IMR-90 (cell line): Measurements from ENCODE around the gene CELF5. TPM values are rescaled to one million over a fixed set of nuclear protein-coding genes. Genes with fewer than 3 reads are reported as not detected.
"Not testable (repeated sequence)": the region's sequence is repeated elsewhere in the genome, so short reads cannot be mapped to it uniquely, and the experiment has no call there.

Source experiments
- ATAC-seq: fragments of 200-7000 bp; cut with Tn5 transposase; 2 replicates; pipeline ENCODE4 v1.9.1; 2020; ENCODE audit warnings: low read depth, mild to moderate bottlenecking, moderate library complexity
- BruUV-seq: library from RNA; stranded (reverse); fragments of 400-500 nt; replicated peaks from 2 replicates; lab custom pipeline; 2021; lab: Mats Ljungman, UMichigan
- CTCF ChIA-PET: fragments of 300-600 bp; formaldehyde crosslinking; extraction: SDS; loops from one replicate; lab custom pipeline; 2021; ENCODE audit warnings: antibody characterized with exemption; lab: Yijun Ruan, JAX
- POLR2A ChIA-PET: fragments of 300-600 bp; sonication (Branson Sonifier 250); formaldehyde crosslinking; loops from one replicate; lab custom pipeline; 2022; ENCODE audit warnings: antibody characterized with exemption; ENCODE audit not compliant: unreplicated experiment; lab: Charles Lee
- DNase-seq: peaks from one replicate; pipeline ENCODE4 v3.0.0; 2013
- H2AFZ ChIP-seq: replicated peaks from 2 replicates; pipeline ENCODE3; 2013; ENCODE audit warnings: low read length, mild to moderate bottlenecking; ENCODE audit not compliant: poor library complexity
- H2AK5ac ChIP-seq: 2 replicates; pipeline ENCODE4 v1.6.1; 2013; ENCODE audit warnings: low read depth, low read length, inconsistent platforms
- H2AK9ac ChIP-seq: replicated peaks from 2 replicates; pipeline ENCODE3; 2013; ENCODE audit warnings: mild to moderate bottlenecking, low read depth, low read length, moderate library complexity; ENCODE audit not compliant: poor library complexity
- H2BK120ac ChIP-seq: 2 replicates; pipeline ENCODE4 v1.6.1; 2013; ENCODE audit warnings: low read depth, low read length, inconsistent platforms
- H2BK15ac ChIP-seq: 3 replicates; pipeline ENCODE4 v1.6.1; 2013; ENCODE audit warnings: low read depth, low read length, inconsistent platforms
- H2BK20ac ChIP-seq: 2 replicates; pipeline ENCODE4 v1.6.1; 2013; ENCODE audit warnings: low read depth, mild to moderate bottlenecking, inconsistent platforms, low read length, moderate library complexity
- H2BK5ac ChIP-seq: 2 replicates; pipeline ENCODE4 v1.6.1; 2013; ENCODE audit warnings: mild to moderate bottlenecking, low read depth, low read length, inconsistent platforms; ENCODE audit not compliant: poor library complexity, severe bottlenecking
- H3K14ac ChIP-seq: replicated peaks from 2 replicates; pipeline ENCODE4 v1.6.1; 2013; ENCODE audit warnings: low read depth, low read length, inconsistent platforms
- H3K18ac ChIP-seq: 2 replicates; pipeline ENCODE4 v1.6.1; 2013; ENCODE audit warnings: low read depth, low read length, control low read depth
- H3K23ac ChIP-seq: 2 replicates; pipeline ENCODE4 v1.6.1; 2013; ENCODE audit warnings: low read depth, low read length, inconsistent platforms
- H3K27ac ChIP-seq: 2 replicates; pipeline ENCODE4 v1.5.1; 2013; ENCODE audit warnings: mild to moderate bottlenecking, control low read depth, low read length; ENCODE audit not compliant: insufficient read depth
- H3K27me3 ChIP-seq: 2 replicates; pipeline ENCODE4 v1.6.1; 2013; ENCODE audit warnings: low read length; ENCODE audit not compliant: control insufficient read depth, insufficient read depth
- H3K36me3 ChIP-seq: 2 replicates; pipeline ENCODE4 v1.6.1; 2013; ENCODE audit warnings: low read length, mixed read lengths; ENCODE audit not compliant: control insufficient read depth, insufficient read depth
- H3K4ac ChIP-seq: 2 replicates; pipeline ENCODE4 v1.6.1; 2013; ENCODE audit warnings: low read depth, low read length, inconsistent platforms
- H3K4me1 ChIP-seq: 2 replicates; pipeline ENCODE4 v1.6.1; 2013; ENCODE audit warnings: low read length, mixed read lengths; ENCODE audit not compliant: control insufficient read depth, insufficient read depth
- H3K4me2 ChIP-seq: 2 replicates; pipeline ENCODE4 v1.6.1; 2013; ENCODE audit warnings: low read depth, mild to moderate bottlenecking, control low read depth, low read length, moderate library complexity
- H3K4me3 ChIP-seq: 2 replicates; pipeline ENCODE4 v1.5.1; 2013; ENCODE audit warnings: low read depth, mild to moderate bottlenecking, control low read depth, low read length, moderate library complexity; ENCODE audit not compliant: insufficient read depth
- H3K56ac ChIP-seq: 2 replicates; pipeline ENCODE4 v1.6.1; 2013; ENCODE audit warnings: low read length, inconsistent platforms; ENCODE audit not compliant: insufficient read depth; ENCODE audit errors: extremely low read depth
- H3K79me1 ChIP-seq, 2 experiments: 2 replicates each; pipeline ENCODE4 v1.6.1; 2013; ENCODE audit warnings: low read length in 2 of 2, inconsistent platforms in 1 of 2, low read depth in 1 of 2
- H3K9ac ChIP-seq: 2 replicates; pipeline ENCODE4 v1.6.1; 2013; ENCODE audit warnings: low read depth, low read length, control low read depth
- H3K9me1 ChIP-seq: 2 replicates; pipeline ENCODE4 v1.6.1; 2013; ENCODE audit warnings: low read length, inconsistent platforms; ENCODE audit not compliant: insufficient read depth
- H3K9me3 ChIP-seq: 2 replicates; pipeline ENCODE4 v1.6.1; 2013; ENCODE audit warnings: low read length; ENCODE audit not compliant: control insufficient read depth, insufficient read depth
- H4K20me1 ChIP-seq: 2 replicates; pipeline ENCODE4 v1.6.1; 2013; ENCODE audit warnings: low read length, inconsistent platforms; ENCODE audit not compliant: insufficient read depth
- H4K5ac ChIP-seq: 2 replicates; pipeline ENCODE4 v1.6.1; 2013; ENCODE audit warnings: mild to moderate bottlenecking, low read depth, low read length, control low read depth
- H4K8ac ChIP-seq, 2 experiments: 2 replicates each; pipeline ENCODE4 v1.6.1; 2013; ENCODE audit warnings: low read depth in 2 of 2, low read length in 2 of 2, control low read depth in 1 of 2, inconsistent platforms in 1 of 2
- H4K91ac ChIP-seq: 2 replicates; pipeline ENCODE4 v1.6.1; 2013; ENCODE audit warnings: low read depth, low read length, inconsistent platforms; ENCODE audit not compliant: insufficient read depth
- WGBS, 2 experiments: methylation state at CpG; one replicate each; pipeline versions ENCODE4 v1.1.5 to v1.1.7; 2013; ENCODE audit warnings: missing lambda C conversion rate in 2 of 2; ENCODE audit not compliant: insufficient read length in 1 of 2; ENCODE audit errors: extremely low coverage in 2 of 2; 5-methylcytosine and 5-hydroxymethylcytosine counted together
- dilution Hi-C: fragments of 300-500 bp; cut with HindIII; formaldehyde crosslinking; loops from one replicate; pipeline ENCODE4 v1.14.3; 2018; ENCODE audit warnings: low sequenced_read_pairs; ENCODE audit not compliant: unreplicated experiment
- in situ Hi-C: fragments of 300-500 bp; cut with MboI; formaldehyde crosslinking; loops from 3 replicates; pipeline ENCODE4 v1.14.3; 2019; ENCODE audit warnings: low sequenced_read_pairs, inconsistent platforms, mixed read lengths
- intact Hi-C: fragments of 100-400 bp; cut with micrococcal nuclease; formaldehyde crosslinking; loops from 2 replicates; pipeline ENCODE4 v1.10.0; 2022
- polyA plus RNA-seq, 3 experiments: library from polyadenylated mRNA; depleted of rRNA; stranded (reverse); fragments of >200 nt; gene quantifications; 2 replicates each; pipeline ENCODE4 v1.2.3, GENCODE V29; 2012; ENCODE audit warnings: low replicate concordance in 1 of 3
- total RNA-seq: library from RNA; depleted of rRNA; stranded (reverse); fragments of >200 nt; gene quantifications from 2 replicates; pipeline ENCODE4 v1.2.3, GENCODE V29; 2012

The CELF5 gene
- total and polyA plus RNA-seq, 2 of the 4 experiments (the other 2 are of a cell fraction): 0.02 TPM; not detected in 1

GRCh38 chr19:3334749-3335430 lies 110.4 kb downstream of the CELF5 start:
- WGBS, 2 experiments: no CpG with 5 or more reads among the region's 8 CpGs
- H2BK20ac ChIP-seq, H2BK5ac ChIP-seq, DNase-seq, H4K8ac ChIP-seq, H3K14ac ChIP-seq, H3K27me3 ChIP-seq, dilution Hi-C loops, H3K23ac ChIP-seq, POLR2A ChIA-PET, H3K4me2 ChIP-seq, H3K36me3 ChIP-seq, H3K9me3 ChIP-seq, H3K56ac ChIP-seq, ATAC-seq, H3K4ac ChIP-seq, intact Hi-C loops, H4K5ac ChIP-seq, H3K4me3 ChIP-seq, H3K9me1 ChIP-seq, H2AK9ac ChIP-seq, H3K18ac ChIP-seq, H4K20me1 ChIP-seq, BruUV-seq, H3K79me1 ChIP-seq, H3K27ac ChIP-seq: not testable (repeated sequence)
- peak overlapping the region; percentile 68 for H2AFZ ChIP-seq
- peak overlapping the region; percentile 20; the same call in 1 of the 2 replicates for H2BK120ac ChIP-seq
- H2AK5ac ChIP-seq: peak overlapping the region; percentile 75
- CTCF ChIA-PET: interaction anchor here (0.8 kb wide), 1 partner anchor 94 kb away, joined by 3 read pairs; no protein-coding TSS in a partner anchor
- H3K4me1 ChIP-seq: peaks cover 24% of the 10 kb centered on the region
- in situ Hi-C loops: loop anchor here (5.0 kb wide), 1 partner anchor 97 kb away; no protein-coding TSS in a partner anchor
- H4K91ac ChIP-seq: peak overlapping the region; percentile 39; the same call in 1 of the 2 replicates
- H2BK15ac ChIP-seq: peak overlapping the region; percentile 58; the same call in 1 of the 3 replicates
- 0 out of 2 replicates have a peak overlapping the region, but pooled peaks have one; percentile 20 for H3K9ac ChIP-seq
